Astrocyte (in vitro differentiated cells and primary cell): ENCODE measurements around the gene RRP12. TPM values are rescaled to one million over a fixed set of nuclear protein-coding genes. Genes with fewer than 3 reads are reported as not detected.
A peak's percentile ranks its signal among the peaks of the same experiment; 100 is the strongest.

ENCODE experiments used
- DNase-seq: peaks from one replicate; pipeline ENCODE4 v3.0.0-alpha.2; 2010; ENCODE audit warnings: low read depth
- FAIRE-seq: peaks from 2 replicates; lab custom pipeline; 2011; peaks lifted over from hg19 to GRCh38; lab: Jason Lieb, UNC
- H2AFZ ChIP-seq: 2 replicates; pipeline ENCODE4 v1.6.0; 2012; ENCODE audit warnings: low read depth, low read length, inconsistent platforms
- H3K27ac ChIP-seq: 2 replicates; pipeline ENCODE4 v1.5.1; 2011; ENCODE audit warnings: low read depth, low read length, inconsistent platforms
- H3K27me3 ChIP-seq: 2 replicates; pipeline ENCODE4 v1.6.0; 2011; ENCODE audit warnings: low read length, inconsistent platforms; ENCODE audit not compliant: insufficient read depth
- H3K36me3 ChIP-seq: 2 replicates; pipeline ENCODE4 v1.5.1; 2011; ENCODE audit warnings: low read length, inconsistent platforms; ENCODE audit not compliant: insufficient read depth
- H3K4me1 ChIP-seq: 2 replicates; pipeline ENCODE4 v1.5.1; 2011; ENCODE audit warnings: low read length, inconsistent platforms; ENCODE audit not compliant: insufficient read depth
- H3K4me2 ChIP-seq: 2 replicates; pipeline ENCODE4 v1.6.0; 2012; ENCODE audit warnings: low read length, inconsistent platforms
- H3K4me3 ChIP-seq: 2 replicates; pipeline ENCODE4 v1.5.1; 2011; ENCODE audit warnings: low read depth, mild to moderate bottlenecking, low read length, inconsistent platforms; ENCODE audit not compliant: insufficient read depth
- H3K79me2 ChIP-seq: 2 replicates; pipeline ENCODE4 v1.6.0; 2012; ENCODE audit warnings: mild to moderate bottlenecking, low read length, inconsistent platforms; ENCODE audit not compliant: insufficient read depth
- H3K9ac ChIP-seq: 2 replicates; pipeline ENCODE4 v1.6.0; 2012; ENCODE audit warnings: mild to moderate bottlenecking, low read length, inconsistent platforms
- H3K9me3 ChIP-seq: 2 replicates; pipeline ENCODE4 v1.5.1; 2012; ENCODE audit warnings: low read depth, mild to moderate bottlenecking, low read length, inconsistent platforms; ENCODE audit not compliant: insufficient read depth
- H4K20me1 ChIP-seq: 2 replicates; pipeline ENCODE4 v1.6.0; 2012; ENCODE audit warnings: low read length, inconsistent platforms; ENCODE audit not compliant: insufficient read depth
- H3K27ac Mint-ChIP-seq: one replicate; pipeline ENCODE4 v1.8.0; 2021; ENCODE audit warnings: mild to moderate bottlenecking, mixed read lengths; ENCODE audit not compliant: unreplicated experiment
- H3K27me3 Mint-ChIP-seq: one replicate; pipeline ENCODE4 v1.8.0; 2021; ENCODE audit warnings: low read depth, mixed read lengths; ENCODE audit not compliant: unreplicated experiment
- H3K36me3 Mint-ChIP-seq: one replicate; pipeline ENCODE4 v1.8.0; 2021; ENCODE audit warnings: low read depth, mixed read lengths; ENCODE audit not compliant: unreplicated experiment
- H3K4me1 Mint-ChIP-seq: one replicate; pipeline ENCODE4 v1.8.0; 2021; ENCODE audit warnings: low read depth, mixed read lengths; ENCODE audit not compliant: unreplicated experiment
- H3K4me3 Mint-ChIP-seq: one replicate; pipeline ENCODE4 v1.8.0; 2021; ENCODE audit warnings: mild to moderate bottlenecking, moderate library complexity, mixed read lengths; ENCODE audit not compliant: unreplicated experiment
- H3K9me3 Mint-ChIP-seq: one replicate; pipeline ENCODE4 v1.8.0; 2021; ENCODE audit warnings: mild to moderate bottlenecking, mixed read lengths; ENCODE audit not compliant: unreplicated experiment
- EZH2 ChIP-seq: IDR thresholded peaks from 2 replicates; pipeline ENCODE4 v1.6.1; 2012; ENCODE audit warnings: mild to moderate bottlenecking, low read length, inconsistent platforms; ENCODE audit not compliant: insufficient read depth
- total RNA-seq: library from RNA; stranded (reverse); gene quantifications from 2 replicates; pipeline ENCODE4 v1.2.1, GENCODE V29; 2021
- TF ChIP-seq, protein P1 (sequence below): IDR thresholded peaks from 2 replicates; pipeline ENCODE4 v1.5.1; 2011; ENCODE audit warnings: low read depth, mild to moderate bottlenecking, inconsistent platforms, low read length, moderate library complexity; ENCODE audit not compliant: insufficient read depth

RRP12 gene
- total RNA-seq, 1 donor from 2014 or later = 52.1 TPM

DNA sequence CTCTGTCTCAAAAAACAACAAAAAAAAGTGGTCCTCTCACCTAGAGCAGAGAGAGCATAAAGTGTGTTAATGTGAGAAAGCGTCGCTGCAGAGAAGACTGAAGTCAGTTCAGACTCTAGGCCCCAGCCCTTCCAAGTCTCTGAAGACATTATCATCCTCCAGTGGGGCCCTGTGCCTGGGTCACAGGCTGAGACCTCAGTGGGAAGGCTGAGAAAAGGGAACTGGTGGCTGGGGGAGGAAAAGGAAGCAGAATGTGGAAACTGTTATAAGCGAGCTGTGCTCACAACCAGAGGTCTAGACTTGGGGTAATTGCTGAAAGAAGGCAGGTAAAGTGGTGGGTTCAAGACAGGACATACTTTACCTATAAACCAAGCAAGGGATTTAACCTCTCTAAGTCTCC is 4.9 kb upstream of the RRP12 start:
- Mint-ChIP-seq H3K27me3 (no peaks in the 10 kb centered on the region), H3K4me3 (peak overlapping the region; percentile 64), H3K4me1 (no peaks in the 10 kb centered on the region), H3K27ac (no peak overlapping the region), H3K9me3 (no peaks in the 10 kb centered on the region), H3K36me3 (no peaks in the 10 kb centered on the region)
- Histone ChIP-seq H3K79me2 (no peaks in the 10 kb centered on the region), H3K9me3 (no peaks in the 10 kb centered on the region), H3K4me3 (no peak overlapping the region), H3K9ac (no peak overlapping the region), H3K27me3 (no peaks in the 10 kb centered on the region), H3K4me2 (no peak overlapping the region), H3K27ac (no peak overlapping the region), H4K20me1 (no peaks in the 10 kb centered on the region), H3K36me3 (no peaks in the 10 kb centered on the region), H3K4me1 (peaks cover 3% of the 10 kb centered on the region), H2AFZ (no peak overlapping the region)
- no peak for DNase-seq
- no peak for TF ChIP-seq EZH2
- TF ChIP-seq, protein P1, sequence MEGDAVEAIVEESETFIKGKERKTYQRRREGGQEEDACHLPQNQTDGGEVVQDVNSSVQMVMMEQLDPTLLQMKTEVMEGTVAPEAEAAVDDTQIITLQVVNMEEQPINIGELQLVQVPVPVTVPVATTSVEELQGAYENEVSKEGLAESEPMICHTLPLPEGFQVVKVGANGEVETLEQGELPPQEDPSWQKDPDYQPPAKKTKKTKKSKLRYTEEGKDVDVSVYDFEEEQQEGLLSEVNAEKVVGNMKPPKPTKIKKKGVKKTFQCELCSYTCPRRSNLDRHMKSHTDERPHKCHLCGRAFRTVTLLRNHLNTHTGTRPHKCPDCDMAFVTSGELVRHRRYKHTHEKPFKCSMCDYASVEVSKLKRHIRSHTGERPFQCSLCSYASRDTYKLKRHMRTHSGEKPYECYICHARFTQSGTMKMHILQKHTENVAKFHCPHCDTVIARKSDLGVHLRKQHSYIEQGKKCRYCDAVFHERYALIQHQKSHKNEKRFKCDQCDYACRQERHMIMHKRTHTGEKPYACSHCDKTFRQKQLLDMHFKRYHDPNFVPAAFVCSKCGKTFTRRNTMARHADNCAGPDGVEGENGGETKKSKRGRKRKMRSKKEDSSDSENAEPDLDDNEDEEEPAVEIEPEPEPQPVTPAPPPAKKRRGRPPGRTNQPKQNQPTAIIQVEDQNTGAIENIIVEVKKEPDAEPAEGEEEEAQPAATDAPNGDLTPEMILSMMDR = no peak
- FAIRE-seq = no peak

DNA sequence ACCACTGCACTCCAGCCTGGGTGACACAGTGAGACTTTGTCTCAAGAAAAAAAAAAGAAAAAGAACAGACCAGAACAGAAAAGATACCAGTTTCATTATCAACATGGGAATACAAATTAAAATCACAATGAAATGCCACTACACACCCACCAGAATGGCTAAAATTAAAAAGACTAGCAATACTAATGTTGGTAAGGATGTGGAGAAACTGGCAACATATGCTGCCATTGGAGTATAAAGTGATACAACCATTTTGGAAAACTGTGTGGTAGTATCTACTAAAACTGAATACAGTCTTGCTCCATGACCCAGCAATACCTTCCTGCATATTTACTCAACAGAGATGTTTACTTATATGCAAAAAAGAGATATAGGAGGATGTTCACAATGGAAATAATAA is 2.9 kb upstream of the RRP12 start:
- peaks cover 11% of the 10 kb centered on the region for H3K4me1 ChIP-seq
- FAIRE-seq = no peak
- no peak overlapping the region for H3K9ac ChIP-seq
- Mint-ChIP-seq H3K27ac (no peak overlapping the region), H3K4me3 (no peak overlapping the region), H3K27me3 (no peaks in the 10 kb centered on the region), H3K4me1 (no peaks in the 10 kb centered on the region), H3K9me3 (no peaks in the 10 kb centered on the region), H3K36me3 (no peaks in the 10 kb centered on the region)
- no peak for DNase-seq
- H4K20me1 ChIP-seq = no peaks in the 10 kb centered on the region
- H3K27me3 ChIP-seq = no peaks in the 10 kb centered on the region
- no peak overlapping the region for H3K4me2 ChIP-seq
- H3K9me3 ChIP-seq = no peaks in the 10 kb centered on the region
- H3K36me3 ChIP-seq = no peaks in the 10 kb centered on the region
- no peak overlapping the region for H3K4me3 ChIP-seq
- peaks cover 20% of the 10 kb centered on the region for H3K79me2 ChIP-seq
- H2AFZ ChIP-seq = no peak overlapping the region
- TF ChIP-seq, protein P1 = no peak
- no peak for TF ChIP-seq EZH2
- H3K27ac ChIP-seq = no peak overlapping the region

DNA sequence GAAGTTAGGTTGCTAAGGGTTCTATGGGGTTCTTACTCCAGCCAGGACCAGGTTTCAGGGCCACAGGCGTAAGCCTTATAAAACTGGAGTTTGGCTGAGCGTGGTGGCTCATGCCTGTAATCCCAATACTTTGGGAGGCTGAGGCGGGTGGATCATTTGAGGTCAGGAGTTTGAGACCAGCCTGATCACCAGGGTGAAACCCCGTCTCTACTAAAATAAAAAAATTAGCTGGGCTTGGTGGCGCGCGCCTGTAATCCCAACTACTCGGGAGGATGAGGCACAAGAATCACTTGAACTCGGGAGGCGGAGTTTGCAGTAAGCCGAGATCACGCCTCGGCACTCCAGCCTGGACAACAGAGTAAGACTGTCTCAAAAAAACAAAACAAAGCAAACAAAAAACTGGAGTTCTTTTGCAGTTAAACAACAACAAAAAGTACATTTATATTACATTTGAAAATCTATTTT is 347 bp upstream of the RRP12 start:
- H3K4me1 ChIP-seq = peaks cover 9% of the 10 kb centered on the region
- Mint-ChIP-seq H3K36me3 (no peaks in the 10 kb centered on the region), H3K9me3 (no peaks in the 10 kb centered on the region), H3K27ac (peak overlapping the region; percentile 95), H3K27me3 (no peaks in the 10 kb centered on the region), H3K4me1 (no peaks in the 10 kb centered on the region), H3K4me3 (peak overlapping the region; percentile 92)
- peak overlapping the region; percentile 88 for H3K4me3 ChIP-seq
- peak overlapping the region; percentile 84 for H3K27ac ChIP-seq
- H2AFZ ChIP-seq = peak overlapping the region; percentile 61
- FAIRE-seq (no peak), DNase-seq (no peak)
- no peaks in the 10 kb centered on the region for H3K27me3 ChIP-seq
- peak overlapping the region; percentile 94 for H3K4me2 ChIP-seq
- peaks cover 23% of the 10 kb centered on the region for H3K79me2 ChIP-seq
- H4K20me1 ChIP-seq = peaks cover under 1% of the 10 kb centered on the region
- H3K9me3 ChIP-seq = no peaks in the 10 kb centered on the region
- no peak for TF ChIP-seq EZH2
- peaks cover 12% of the 10 kb centered on the region for H3K36me3 ChIP-seq
- H3K9ac ChIP-seq = peak overlapping the region; percentile 90
